Stimulated activated CD8-positive, alpha-beta memory T cell treated with anti-CD3 and anti-CD28 coated beads, Interleukin-15, amount 100 ng/mL, for 4 hours (primary cell): Measurements from ENCODE around the gene C19orf67.
"Not testable (repeated sequence)": the region's sequence is repeated elsewhere in the genome, so short reads cannot be mapped to it uniquely, and the experiment has no call there.

Source experiments
- DNase-seq, 2 donors: peaks; one replicate each; pipeline ENCODE4 v3.0.0-alpha.2; 2020; ENCODE audit warnings: low read depth in 2 of 2

Gene C19orf67

DNA sequence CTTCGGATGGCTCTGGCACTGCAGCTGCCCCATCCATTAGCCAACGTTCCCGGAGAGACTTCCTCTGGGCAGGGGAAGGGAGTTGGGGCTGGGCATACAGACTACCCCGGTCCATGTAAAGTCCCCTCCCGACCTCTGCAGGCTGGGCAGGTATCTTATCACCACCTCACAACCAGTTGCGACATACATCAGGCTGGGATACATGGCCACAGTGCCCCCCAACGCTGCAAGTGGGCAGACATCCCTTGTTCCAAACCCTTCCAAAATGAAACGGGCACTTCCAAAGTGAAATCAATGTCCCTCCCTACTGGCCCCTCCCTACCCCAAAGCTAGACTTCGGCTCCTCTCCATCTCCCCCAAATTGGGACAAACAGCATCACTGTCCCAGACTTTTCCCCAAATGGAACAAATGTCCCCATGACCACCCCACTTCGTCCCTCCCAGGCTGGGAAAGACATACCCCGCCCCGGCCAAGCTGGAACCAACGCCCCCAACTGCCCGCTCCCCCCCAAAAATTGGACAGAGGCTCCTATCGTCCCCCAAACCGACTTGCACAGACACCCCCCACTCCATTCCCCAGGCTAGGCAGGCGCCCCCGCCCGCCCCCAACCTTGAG, 28.7 kb downstream of the C19orf67 start:
- no peak for DNase-seq

GRCh38 chr19:14056069-14056666, 29.4 kb downstream of the C19orf67 start:
- DNase-seq: no peak

DNA sequence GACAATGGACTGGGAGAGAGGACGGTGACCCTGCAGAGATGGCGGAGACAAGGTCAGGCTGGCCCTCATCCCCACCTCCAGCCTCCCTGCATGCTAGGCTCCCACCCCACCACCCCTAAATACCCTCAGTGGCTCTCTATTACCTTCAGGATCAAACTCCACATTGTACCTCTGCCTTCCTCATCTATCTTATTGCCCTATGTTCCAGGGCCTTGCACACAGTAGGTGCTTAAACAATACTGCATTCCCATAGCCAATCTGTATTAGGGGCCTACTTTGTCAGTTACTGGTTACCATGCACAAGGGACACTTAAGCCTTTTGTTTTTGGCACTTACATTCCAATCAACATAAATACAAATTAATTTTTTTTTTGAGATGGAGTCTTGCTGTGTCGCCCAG, 30.2 kb downstream of the C19orf67 start:
- no peak for DNase-seq

DNA sequence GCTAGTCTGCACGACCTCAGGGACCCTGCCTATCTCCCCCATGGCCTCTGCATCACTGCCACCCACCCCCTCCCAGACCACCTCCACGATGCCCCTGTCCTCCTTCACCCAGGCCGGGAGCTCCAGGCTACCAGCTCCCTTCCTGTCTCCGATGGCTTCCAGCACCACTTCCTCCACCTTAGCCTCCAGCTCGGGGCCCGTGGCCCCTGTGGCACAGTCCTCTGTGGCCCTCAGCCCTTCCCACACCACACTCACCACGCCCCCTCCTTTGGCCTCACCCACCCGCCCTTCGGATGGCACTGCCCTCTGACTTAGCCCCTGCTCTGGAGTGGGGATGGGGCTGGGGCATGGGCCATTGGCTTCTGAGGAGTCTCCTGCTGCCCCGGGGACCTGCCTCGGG, 30.9 kb downstream of the C19orf67 start:
- no peak for DNase-seq

GRCh38 chr19:14054099-14054498, 31.5 kb downstream of the C19orf67 start:
- DNase-seq: no peak

DNA sequence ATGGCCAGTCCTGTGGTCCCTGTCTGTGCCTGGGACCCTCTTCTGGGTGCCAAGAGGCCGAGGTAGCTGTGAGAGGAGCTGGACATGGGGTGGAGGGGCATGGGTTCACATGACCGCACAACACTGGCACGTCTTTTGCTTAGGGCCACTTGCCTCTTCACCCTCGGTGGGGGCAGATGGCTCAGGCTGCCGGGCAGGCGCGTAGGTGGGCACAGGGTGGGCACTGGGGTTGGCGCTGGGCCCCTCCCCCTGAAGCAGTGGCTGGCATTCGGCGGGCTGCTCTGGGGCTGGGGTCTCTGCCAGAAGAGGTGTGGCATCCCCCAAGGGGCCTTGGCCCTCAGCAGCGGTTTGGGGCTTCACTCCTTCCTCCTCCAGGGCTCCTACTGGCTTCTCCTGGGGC, 32.1 kb downstream of the C19orf67 start:
- DNase-seq: no peak

DNA sequence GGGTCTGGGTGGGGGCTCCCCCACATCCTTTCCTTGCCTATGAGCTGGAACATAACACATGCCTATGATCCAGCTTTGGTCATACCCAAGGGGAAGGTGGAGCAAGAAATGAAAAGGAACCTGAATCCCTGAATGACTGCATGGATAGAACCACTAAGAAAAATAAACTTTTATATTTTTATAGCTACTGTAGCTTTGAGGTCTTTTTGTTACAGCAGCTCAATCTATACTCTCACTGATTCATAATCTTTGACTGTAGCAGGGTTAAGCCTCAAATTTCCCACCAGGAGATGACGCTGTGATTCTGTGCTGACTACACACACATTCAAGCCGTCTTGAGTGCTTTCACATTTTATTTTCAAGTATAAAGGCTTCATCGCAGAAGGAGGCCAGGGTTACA, 32.6 kb downstream of the C19orf67 start:
- DNase-seq: no peak

DNA sequence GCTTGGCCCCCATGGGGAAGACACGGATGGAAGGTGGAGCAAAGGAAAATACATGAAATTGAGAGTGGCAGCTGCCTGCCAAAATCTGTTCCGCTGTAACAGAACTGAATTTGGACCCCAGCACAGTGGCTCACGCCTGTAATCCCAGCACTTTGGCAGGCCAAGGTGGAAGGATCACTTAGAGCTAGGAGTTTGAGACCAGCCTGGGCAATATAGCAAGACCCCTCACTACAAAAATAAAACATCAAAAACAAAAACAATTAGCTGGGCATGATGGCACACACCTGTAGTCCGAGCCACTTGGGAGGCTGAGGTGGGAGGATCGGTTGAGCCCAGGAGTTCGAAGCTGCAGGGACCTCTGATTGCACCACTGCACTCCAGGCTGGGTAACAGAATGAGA, 33.1 kb downstream of the C19orf67 start:
- DNase-seq: no peak

DNA sequence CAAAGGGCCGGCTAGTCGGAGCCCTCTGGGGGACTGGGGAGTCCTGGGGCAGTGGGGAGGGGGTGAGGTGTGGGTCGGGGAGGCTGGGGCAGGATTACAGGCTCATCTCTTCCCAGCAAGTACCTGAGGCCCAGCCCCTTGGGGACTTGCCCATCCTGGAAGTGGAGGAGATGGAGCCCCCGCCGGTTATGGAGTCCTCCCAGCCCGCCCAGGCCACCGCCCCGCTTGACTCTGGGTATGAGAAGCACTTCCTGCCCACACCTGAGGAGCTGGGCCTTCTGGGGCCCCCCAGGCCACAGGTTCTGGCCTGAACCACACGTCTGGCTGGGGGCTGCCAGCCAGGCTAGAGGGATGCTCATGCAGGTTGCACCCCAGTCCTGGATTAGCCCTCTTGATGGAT, 33.6 kb downstream of the C19orf67 start:
- no peak for DNase-seq

DNA sequence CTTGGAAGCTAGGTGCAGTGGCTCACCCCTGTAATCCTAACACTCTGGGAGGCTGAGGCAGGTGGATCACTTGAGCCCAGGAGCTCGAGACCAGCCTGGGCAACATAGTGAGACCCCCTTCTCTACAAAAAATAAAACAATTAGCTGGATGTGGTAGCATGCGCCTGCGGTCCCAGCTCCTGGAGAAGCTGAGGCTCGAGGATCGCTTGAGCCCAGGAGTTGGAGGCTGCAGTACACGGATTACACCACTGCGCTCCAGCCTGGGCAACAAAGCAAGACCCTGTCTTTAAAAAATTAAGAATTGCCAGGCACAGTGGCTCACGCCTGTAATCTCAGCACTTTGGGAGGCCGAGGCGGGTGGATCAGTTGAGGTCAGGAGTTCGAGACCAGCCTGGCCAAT, 34.6 kb downstream of the C19orf67 start:
- not testable (repeated sequence) for DNase-seq

- DNase-seq: no peak
These were observed 35.1 kb downstream of the C19orf67 start for GRCh38 chr19:14050512-14050911.

GRCh38 chr19:14048443-14049153, 37.0 kb downstream of the C19orf67 start:
- peak; percentile 47 to 67 for DNase-seq

- DNase-seq: not testable (repeated sequence)
These were observed 37.7 kb downstream of the C19orf67 start for GRCh38 chr19:14047866-14048265.

DNA sequence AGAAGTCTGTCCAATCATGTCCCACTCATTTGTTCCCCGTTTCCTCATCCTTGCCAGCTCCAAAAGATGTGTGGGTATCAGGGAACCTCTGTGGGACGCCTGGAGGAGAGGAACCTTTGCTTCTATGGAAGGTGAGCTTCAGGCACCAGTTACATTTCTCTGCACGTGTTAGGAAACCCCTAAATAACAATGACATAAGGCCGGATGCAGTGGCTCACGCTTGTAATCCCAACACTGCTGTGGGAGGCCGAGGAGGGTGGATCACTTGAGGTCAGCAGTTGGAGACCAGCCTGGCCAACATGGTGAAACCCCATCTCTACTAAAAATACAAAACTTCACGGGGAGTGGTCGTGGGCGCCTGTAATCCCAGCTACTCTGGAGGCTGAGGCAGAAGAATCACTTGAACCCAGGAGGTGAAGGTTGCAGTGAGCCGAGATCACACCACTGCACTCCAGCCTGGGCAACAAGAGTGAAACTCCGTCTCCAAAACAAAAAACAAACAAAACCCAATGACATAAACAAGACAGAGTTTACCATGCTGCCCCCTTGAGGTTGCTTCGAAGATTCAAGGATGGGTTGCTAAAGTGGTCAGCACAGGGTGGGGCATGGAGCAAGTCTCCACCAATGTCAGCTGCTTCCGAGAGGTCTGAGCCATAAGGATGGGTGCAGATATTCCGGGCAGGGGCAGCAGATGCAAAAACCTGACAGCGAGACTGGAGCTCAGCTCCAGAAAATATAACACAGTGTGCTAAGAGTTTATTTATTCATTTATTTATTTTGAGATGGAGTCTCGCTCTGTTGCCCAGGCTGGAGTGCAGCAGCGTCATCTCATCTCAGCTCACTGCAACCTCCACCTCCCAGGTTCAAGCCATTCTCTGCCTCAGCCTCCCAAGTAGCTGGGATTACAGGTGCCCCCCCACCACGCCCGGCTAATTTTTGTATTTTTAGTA, 42.6 kb downstream of the C19orf67 start:
- DNase-seq: not testable (repeated sequence)

GRCh38 chr19:14039181-14039580, 46.4 kb downstream of the C19orf67 start:
- DNase-seq: no peak

GRCh38 chr19:14035706-14036105, 49.9 kb downstream of the C19orf67 start:
- DNase-seq: no peak

- DNase-seq: not testable (repeated sequence)
These were observed 50.4 kb downstream of the C19orf67 start for GRCh38 chr19:14035159-14035558.

GRCh38 chr19:14033946-14034345, 51.6 kb downstream of the C19orf67 start:
- no peak for DNase-seq

- peak; percentile 46 to 71 for DNase-seq
These were observed 53.7 kb downstream of the C19orf67 start, which contains the start of gene IL27RA for GRCh38 chr19:14031719-14032480. Gene IL27RA (plus strand): TSS chr19:14031762. CDS start chr19:14031873, 111 bp downstream.
